AG04450 (cell line): ENCODE measurements around the gene PIAS3. TPM values are rescaled to one million over a fixed set of nuclear protein-coding genes. Genes with fewer than 3 reads are reported as not detected.

Experiments used
- CTCF ChIA-PET: fragments of 300-600, 350-600 bp; formaldehyde crosslinking; extraction: SDS; loops from one replicate; lab custom pipeline; 2022; ENCODE audit warnings: antibody characterized with exemption, inconsistent platforms; lab: Charles Lee
- POLR2A ChIA-PET: fragments of 350-600 bp; formaldehyde crosslinking; extraction: SDS; loops from one replicate; lab custom pipeline; 2021; ENCODE audit warnings: antibody characterized with exemption, inconsistent platforms; lab: Yijun Ruan, JAX
- DNase-seq: peaks from one replicate; pipeline ENCODE4 v3.0.0-alpha.2; 2011; ENCODE audit warnings: low read depth, low spot score
- H3K27ac ChIP-seq: one replicate; pipeline ENCODE4 v1.5.1; 2012; ENCODE audit warnings: low read depth, low read length, control low read depth
- H3K27me3 ChIP-seq: one replicate; pipeline ENCODE4 v1.6.0; 2012; ENCODE audit warnings: low read length; ENCODE audit not compliant: control insufficient read depth, insufficient read depth
- H3K4me3 ChIP-seq: 2 replicates; pipeline ENCODE4 v1.5.1; 2011; ENCODE audit warnings: mild to moderate bottlenecking, low read depth, low read length, control low read depth
- H3K9me3 ChIP-seq: 2 replicates; pipeline ENCODE4 v1.5.1; 2012; ENCODE audit warnings: low read length; ENCODE audit not compliant: control insufficient read depth, insufficient read depth
- CTCF ChIP-seq: IDR thresholded peaks from 2 replicates; pipeline ENCODE4 v1.5.1; 2011; ENCODE audit warnings: low read depth, low read length, control low read depth, inconsistent platforms
- polyA plus RNA-seq: library from polyadenylated mRNA; depleted of rRNA; stranded (reverse); fragments of >200 nt; gene quantifications from 2 replicates; pipeline ENCODE4 v1.2.3, GENCODE V29; 2011

Gene PIAS3
- polyA plus RNA-seq, 1 experiment: 29.2 TPM

DNA sequence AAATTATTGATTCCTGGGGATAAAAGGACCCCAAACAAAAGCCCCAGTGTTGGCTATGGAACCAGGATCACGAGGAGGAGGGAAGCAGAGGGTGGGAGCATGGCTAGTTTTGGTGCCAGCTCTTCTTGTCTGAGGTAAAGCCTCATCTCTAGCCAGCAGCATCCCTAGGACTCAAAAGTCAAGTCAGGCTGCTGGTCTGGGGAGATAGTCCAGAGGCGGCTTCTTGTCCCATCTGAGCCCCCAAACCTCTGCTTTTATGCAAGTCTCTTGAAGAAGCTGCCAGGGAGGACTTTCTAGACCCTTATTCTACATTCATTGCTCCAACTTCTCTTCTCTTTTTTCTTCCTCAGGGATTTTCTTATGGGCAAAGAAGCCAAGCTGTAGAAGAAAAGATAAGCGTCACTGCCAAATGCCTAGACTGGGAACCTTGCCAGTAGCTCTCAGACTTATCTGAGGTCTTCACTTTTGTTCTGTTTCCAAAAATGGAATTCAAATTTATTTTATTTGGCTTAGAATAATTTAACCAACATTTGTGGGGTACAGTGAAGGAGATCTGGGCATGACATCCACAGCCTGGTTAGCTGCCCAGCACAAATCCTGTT, 33.7 kb upstream of the PIAS3 start:
- POLR2A ChIA-PET: interaction anchor here (0.6 to 2.5 kb wide), 10 partner anchors 16 to 111 kb away, joined by 3 to 25 read pairs (median 8); partner anchors contain the start of genes ANKRD34A, NUDT17, PEX11B and PIAS3
- Histone ChIP-seq H3K27ac (peak overlapping the region; percentile 99), H3K4me3 (peak overlapping the region; percentile 33), H3K9me3 (no peaks in the 10 kb centered on the region), H3K27me3 (no peaks in the 10 kb centered on the region)
- peak; percentile 32 for DNase-seq
- CTCF ChIA-PET: interaction anchor here (0.9 to 5.1 kb wide), 26 partner anchors 10 to 142 kb away, joined by 3 to 133 read pairs (median 10); partner anchors contain the start of genes ANKRD34A, ITGA10, NUDT17 and PEX11B
- no peak for TF ChIP-seq CTCF

DNA sequence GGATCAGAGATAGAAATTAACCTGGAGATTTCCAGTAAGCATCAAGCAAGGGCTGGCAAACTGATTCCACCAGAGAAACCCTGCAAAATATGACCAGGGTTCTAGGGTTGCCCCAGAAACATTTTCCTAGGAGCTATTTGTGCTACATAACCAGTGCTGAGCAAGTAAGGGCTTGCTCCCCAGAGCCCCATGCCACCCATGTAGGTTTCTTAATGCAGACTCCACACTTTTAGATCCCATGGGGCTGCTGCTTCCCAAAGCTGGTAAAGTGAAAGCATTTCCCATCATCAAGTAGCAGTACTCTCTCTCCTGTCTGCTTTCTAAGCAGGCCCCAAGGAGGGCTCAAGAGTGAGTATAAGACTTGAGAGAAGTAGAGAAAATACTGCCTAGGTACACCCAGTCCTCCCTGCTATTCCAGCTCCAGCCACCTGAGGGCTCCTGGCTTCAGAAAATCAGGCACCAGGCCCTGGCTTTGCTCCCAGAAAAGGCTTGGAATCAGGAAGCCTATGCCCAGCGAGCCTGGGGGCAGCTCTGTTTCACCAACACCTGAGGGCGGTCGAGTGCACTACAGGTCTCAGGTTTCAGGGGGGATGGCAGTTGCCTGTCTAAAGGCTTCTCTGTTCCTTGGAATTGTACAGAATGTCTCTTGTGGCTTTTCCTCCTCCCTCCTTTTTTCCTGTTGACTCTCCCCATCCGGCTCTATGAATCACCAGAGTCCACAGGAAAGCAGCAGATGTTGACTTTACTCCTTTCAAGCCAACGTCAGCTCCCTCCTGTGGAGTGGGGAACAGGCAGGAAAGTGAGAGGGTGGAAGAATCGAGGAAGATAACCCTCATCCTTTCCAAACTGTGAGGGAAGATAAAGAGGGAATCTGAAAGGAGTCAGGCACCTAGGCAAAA, 33.0 kb upstream of the PIAS3 start:
- peak overlapping the region; percentile 99 for H3K27ac ChIP-seq
- H3K9me3 ChIP-seq: no peaks in the 10 kb centered on the region
- peak; percentile 93 for TF ChIP-seq CTCF
- POLR2A ChIA-PET: interaction anchor here (0.6 to 2.5 kb wide), 11 partner anchors 13 to 112 kb away, joined by 3 to 25 read pairs (median 7); partner anchors contain the start of genes ANKRD34A, NUDT17, PEX11B and PIAS3
- no peaks in the 10 kb centered on the region for H3K27me3 ChIP-seq
- CTCF ChIA-PET: interaction anchor here (0.6 to 5.1 kb wide), 32 partner anchors 11 to 152 kb away, joined by 3 to 133 read pairs (median 8); partner anchors contain the start of genes ANKRD34A, ITGA10, NUDT17 and PEX11B
- peak overlapping the region; percentile 33 for H3K4me3 ChIP-seq
- peak; percentile 98 for DNase-seq

GRCh38 chr1:145891143-145891542, 32.3 kb upstream of the PIAS3 start:
- Histone ChIP-seq H3K9me3 (no peaks in the 10 kb centered on the region), H3K4me3 (no peak overlapping the region), H3K27ac (peak overlapping the region; percentile 99), H3K27me3 (no peaks in the 10 kb centered on the region)
- TF ChIP-seq CTCF: no peak
- POLR2A ChIA-PET: interaction anchor here (0.9 to 2.5 kb wide), 7 partner anchors 12 to 46 kb away, joined by 4 to 25 read pairs (median 8); partner anchors contain the start of genes NUDT17, PEX11B, PIAS3 and RBM8A
- CTCF ChIA-PET: interaction anchor here (0.7 to 5.1 kb wide), 26 partner anchors 10 to 152 kb away, joined by 3 to 133 read pairs (median 10); partner anchors contain the start of genes ANKRD34A, ITGA10, NUDT17 and PEX11B
- no peak for DNase-seq

DNA sequence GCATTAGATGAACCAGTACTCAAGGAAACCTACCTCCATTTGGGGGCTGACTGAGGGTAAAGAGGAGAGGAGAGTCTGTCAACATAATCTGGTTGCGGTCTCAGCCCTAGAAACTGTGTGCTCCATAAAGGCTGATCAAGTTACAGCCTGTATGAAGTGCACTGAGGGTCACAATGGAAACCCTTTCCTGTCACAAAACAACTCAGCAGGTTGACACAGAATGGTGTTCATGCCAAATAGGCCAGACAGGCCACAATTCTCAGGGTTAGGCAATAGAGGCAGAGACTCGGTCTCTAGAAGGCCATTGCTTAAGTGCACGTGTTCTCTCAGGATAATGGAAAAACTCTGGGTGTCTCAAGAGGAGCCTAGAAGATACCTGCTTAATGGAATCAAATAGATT, 30.8 kb upstream of the PIAS3 start:
- ChIA-PET POLR2A (no interaction called here), CTCF (interaction anchor here (5.1 kb wide), 1 partner anchor 19 kb away, joined by 133 read pairs; the partner anchor contains the start of gene ITGA10)
- Histone ChIP-seq H3K9me3 (no peaks in the 10 kb centered on the region), H3K27ac (no peak overlapping the region), H3K4me3 (no peak overlapping the region), H3K27me3 (no peaks in the 10 kb centered on the region)
- no peak for DNase-seq
- TF ChIP-seq CTCF: no peak
